Suprapubic skin (tissue), 4 donors: ENCODE measurements around the gene TBX6. TPM values are rescaled to one million over a fixed set of nuclear protein-coding genes. Genes with fewer than 3 reads are reported as not detected.
"Not testable (repeated sequence)": the region's sequence is repeated elsewhere in the genome, so short reads cannot be mapped to it uniquely, and the experiment has no call there.

Source experiments
- DNase-seq, 2 donors: peaks; one replicate each; pipeline ENCODE4 v3.0.0-alpha.2; 2019; ENCODE audit warnings: low spot score in 2 of 2
- H3K27ac ChIP-seq: fragments of 200-600 bp; sonication (generic); one replicate; pipeline ENCODE4 v1.5.1; 2019
- H3K27me3 ChIP-seq: fragments of 200-600 bp; sonication (generic); one replicate; pipeline ENCODE4 v1.5.1; 2019
- H3K36me3 ChIP-seq: fragments of 200-600 bp; sonication (generic); one replicate; pipeline ENCODE4 v1.5.1; 2019
- H3K4me1 ChIP-seq: fragments of 200-600 bp; sonication (generic); one replicate; pipeline ENCODE4 v1.5.1; 2019
- H3K4me3 ChIP-seq: fragments of 200-600 bp; sonication (generic); one replicate; pipeline ENCODE4 v1.5.1; 2019; ENCODE audit warnings: mild to moderate bottlenecking
- H3K9me3 ChIP-seq: fragments of 200-600 bp; sonication (generic); one replicate; pipeline ENCODE4 v1.5.1; 2019
- CTCF ChIP-seq, 2 donors: fragments of 200-600 bp in 1 of 2; fragments of 450-650 bp in 1 of 2; sonication (generic) in 1 of 2; IDR thresholded peaks; one replicate each; pipeline ENCODE4 v1.5.1; 2016 to 2019; ENCODE audit warnings: antibody characterized with exemption in 2 of 2, mild to moderate bottlenecking in 1 of 2, moderate library complexity in 1 of 2
- EP300 ChIP-seq: sonication (generic); formaldehyde crosslinking; IDR thresholded peaks from one replicate; pipeline ENCODE4 v1.6.1; 2017; ENCODE audit warnings: antibody characterized with exemption
- POLR2A ChIP-seq, 2 donors: fragments of 450-650 bp; IDR thresholded peaks; one replicate each; pipeline ENCODE4 v1.6.1; 2017; ENCODE audit warnings: antibody characterized with exemption in 2 of 2, mild to moderate bottlenecking in 2 of 2, moderate library complexity in 2 of 2
- POLR2AphosphoS5 ChIP-seq, 3 donors: sonication (generic); formaldehyde crosslinking; IDR thresholded peaks; one replicate each; pipeline ENCODE4 v1.6.1; 2017; ENCODE audit warnings: antibody characterized with exemption in 3 of 3
- WGBS: methylation state at CpG from one replicate; pipeline ENCODE4 v1.1.5; 2018; 5-methylcytosine and 5-hydroxymethylcytosine counted together
- total RNA-seq, 4 donors: library from RNA; depleted of rRNA; stranded (reverse); fragments of >200 nt; gene quantifications; one replicate each; pipeline ENCODE4 v1.1.0, GENCODE V29; 2016

Gene TBX6
- total RNA-seq, 4 donors from 2014 or later = 2.7 to 7.6 (median 4.7) TPM

- 94% methylated on average over 14 of the region's 16 CpGs for WGBS
- H3K4me3 ChIP-seq = no peak overlapping the region
- TF ChIP-seq EP300 (no peak), POLR2A (IDR thresholded peaks at IDR 0.05) (no peak)
- peaks cover 20% of the 10 kb centered on the region for H3K4me1 ChIP-seq
- H3K27me3 ChIP-seq = no peaks in the 10 kb centered on the region
- no peaks in the 10 kb centered on the region for H3K9me3 ChIP-seq
- H3K27ac ChIP-seq = no peak overlapping the region
- H3K36me3 ChIP-seq = peaks cover 70% of the 10 kb centered on the region
- no peak for DNase-seq
These were observed 24.8 kb upstream of the TBX6 start for GRCh38 chr16:30116291-30117207.

DNA sequence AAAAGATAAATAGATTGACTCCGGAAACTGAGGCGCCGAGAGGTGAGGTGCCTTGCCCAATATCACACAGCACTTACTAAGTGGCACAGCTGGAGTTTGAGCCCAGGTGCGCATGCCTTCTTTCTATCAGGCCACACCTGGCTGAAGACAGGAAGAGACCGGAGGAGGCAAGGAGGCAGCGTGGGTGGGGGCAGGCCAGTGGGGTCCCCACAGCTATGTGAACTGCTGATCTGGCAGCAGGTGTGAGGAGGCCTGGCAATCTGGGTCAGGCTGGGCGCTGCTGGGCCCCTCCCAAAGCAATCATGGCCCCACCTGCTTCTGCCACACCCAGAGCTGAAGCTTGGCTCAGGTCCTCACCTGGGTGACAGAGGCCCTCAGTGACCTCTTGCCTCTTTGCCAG is 23.5 kb upstream of the TBX6 start:
- Histone ChIP-seq H3K27me3 (no peaks in the 10 kb centered on the region), H3K9me3 (no peaks in the 10 kb centered on the region), H3K27ac (no peak overlapping the region), H3K36me3 (peaks cover 83% of the 10 kb centered on the region), H3K4me3 (no peak overlapping the region), H3K4me1 (peaks cover 19% of the 10 kb centered on the region)
- 68% methylated on average over 7 of the region's 7 CpGs for WGBS
- DNase-seq = no peak
- TF ChIP-seq CTCF (IDR thresholded peaks at IDR 0.05) = no peak
- no peak for TF ChIP-seq POLR2A (IDR thresholded peaks at IDR 0.05)
- TF ChIP-seq POLR2AphosphoS5 (IDR thresholded peaks at IDR 0.05) = no peak
- TF ChIP-seq EP300 = no peak

DNA sequence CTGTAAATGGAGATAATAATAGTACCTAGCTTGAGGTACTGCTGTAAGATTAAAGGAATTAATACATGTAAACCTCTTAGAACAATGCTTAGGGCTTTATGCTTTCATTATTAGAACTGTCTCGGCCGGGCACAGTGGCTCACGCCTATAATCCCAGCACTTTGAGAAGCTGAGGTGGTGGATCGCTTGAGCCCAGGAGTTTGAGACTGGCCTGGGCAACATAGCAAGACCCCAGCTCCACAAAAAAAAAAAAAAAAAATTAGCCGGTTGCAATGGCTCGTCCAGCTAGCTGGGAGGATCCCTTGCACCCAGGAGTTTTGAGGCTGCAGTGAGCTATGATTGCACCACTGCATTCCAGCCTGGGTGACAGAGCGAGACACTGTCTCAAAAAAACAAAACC is 23.1 kb upstream of the TBX6 start:
- not testable (repeated sequence) for H3K4me3 ChIP-seq, H3K27ac ChIP-seq, DNase-seq, H3K27me3 ChIP-seq, H3K9me3 ChIP-seq
- WGBS = 81% methylated on average over 7 of the region's 7 CpGs
- H3K4me1 ChIP-seq = peaks cover 19% of the 10 kb centered on the region
- H3K36me3 ChIP-seq = peaks cover 87% of the 10 kb centered on the region

DNA sequence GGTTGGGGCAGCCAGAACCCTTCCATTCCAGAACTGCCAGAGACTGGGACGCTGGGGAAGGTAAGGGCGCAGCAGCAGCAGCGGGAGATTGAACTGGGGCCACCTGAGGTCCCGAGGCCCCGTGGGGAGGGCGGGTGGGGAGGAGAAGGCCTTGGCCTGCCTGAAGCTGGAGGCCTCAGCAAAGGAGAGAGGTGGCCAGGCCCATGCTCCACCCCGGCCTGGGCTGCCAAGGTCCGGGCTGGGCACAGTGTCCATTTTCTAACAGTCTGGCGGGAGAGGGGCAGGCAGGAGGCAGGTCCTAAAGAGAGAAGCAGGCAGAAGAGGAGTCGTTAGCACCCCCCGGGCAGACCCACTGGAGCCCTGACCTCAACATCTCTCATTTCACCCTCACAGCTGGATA is 22.7 kb upstream of the TBX6 start:
- H3K27ac ChIP-seq = no peak overlapping the region
- no peak overlapping the region for H3K4me3 ChIP-seq
- no peaks in the 10 kb centered on the region for H3K27me3 ChIP-seq
- DNase-seq = no peak
- H3K36me3 ChIP-seq = peaks cover 87% of the 10 kb centered on the region
- H3K9me3 ChIP-seq = no peaks in the 10 kb centered on the region
- peaks cover 19% of the 10 kb centered on the region for H3K4me1 ChIP-seq
- no peak for TF ChIP-seq EP300
- no peak for TF ChIP-seq CTCF (IDR thresholded peaks at IDR 0.05)
- TF ChIP-seq POLR2AphosphoS5 (IDR thresholded peaks at IDR 0.05) = no peak
- no peak for TF ChIP-seq POLR2A (IDR thresholded peaks at IDR 0.05)
- 53% methylated on average over 2 of the region's 11 CpGs for WGBS

GRCh38 chr16:30113711-30114333 is 22.1 kb upstream of the TBX6 start:
- no peak for TF ChIP-seq CTCF (IDR thresholded peaks at IDR 0.05)
- no peak for TF ChIP-seq POLR2A (IDR thresholded peaks at IDR 0.05)
- no peak for TF ChIP-seq POLR2AphosphoS5 (IDR thresholded peaks at IDR 0.05)
- TF ChIP-seq EP300 = no peak
- Histone ChIP-seq H3K4me3 (no peak overlapping the region), H3K27me3 (no peaks in the 10 kb centered on the region), H3K9me3 (no peaks in the 10 kb centered on the region), H3K36me3 (peaks cover 84% of the 10 kb centered on the region), H3K27ac (no peak overlapping the region), H3K4me1 (peaks cover 19% of the 10 kb centered on the region)
- no peak for DNase-seq
- WGBS = 98% methylated on average over 7 of the region's 20 CpGs

DNA sequence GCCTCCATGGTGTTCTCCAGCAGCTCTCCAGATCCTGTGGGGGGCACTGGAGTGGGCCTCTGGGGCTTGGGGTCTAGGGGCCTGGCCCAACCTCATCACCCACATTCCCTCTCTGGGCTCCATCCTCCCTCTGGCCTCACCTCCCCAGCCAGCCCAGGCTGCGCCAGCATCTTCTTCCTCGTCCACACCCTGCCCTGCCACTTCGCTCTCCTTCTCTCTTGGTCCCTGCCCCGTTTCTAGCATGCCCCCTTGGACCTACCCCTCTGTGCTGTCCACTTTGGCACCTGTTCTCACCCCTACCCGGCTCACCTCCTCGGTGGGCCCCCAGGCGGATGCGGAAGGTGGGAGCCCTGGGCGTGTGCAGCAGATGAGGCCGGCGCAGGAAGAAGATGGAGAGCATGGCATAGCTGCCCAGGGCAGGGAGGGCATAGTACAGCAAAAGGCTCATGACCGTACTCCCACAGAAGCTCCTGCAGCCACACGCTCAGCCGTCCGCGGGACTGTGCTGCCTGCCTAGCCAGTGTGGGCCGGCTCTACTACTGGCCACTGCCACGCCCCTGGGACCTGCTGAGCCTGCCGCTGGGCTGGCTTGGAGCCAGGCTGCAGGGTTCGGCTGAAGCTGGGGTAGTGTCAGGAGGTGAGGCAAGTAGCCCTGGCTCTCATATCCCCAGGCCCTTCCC is 21.4 kb upstream of the TBX6 start, which contains the start of gene GDPD3:
GDPD3 (minus strand) TSS at position 507 of the 680 bp plus-strand sequence; CDS start at position 448, 59 bp downstream.
- no peak within 1 kb of the TSS for H3K4me3 ChIP-seq
- H3K4me1 ChIP-seq = peaks cover 19% of the 10 kb centered on the region
- peaks cover 85% of the 10 kb centered on the region for H3K36me3 ChIP-seq
- H3K9me3 ChIP-seq = no peaks in the 10 kb centered on the region
- no peak for DNase-seq
- WGBS = 91% methylated on average over 13 of the region's 20 CpGs
- H3K27me3 ChIP-seq = no peaks in the 10 kb centered on the region
- TF ChIP-seq POLR2A (IDR thresholded peaks at IDR 0.05) = no peak
- TF ChIP-seq EP300 = no peak
- TF ChIP-seq POLR2AphosphoS5 (IDR thresholded peaks at IDR 0.05) = no peak
- TF ChIP-seq CTCF (IDR thresholded peaks at IDR 0.05) = no peak
- H3K27ac ChIP-seq = no peak within 1 kb of the TSS
